GM18507 (cell line): ENCODE data around the gene NTSR1.
"Not testable (repeated sequence)": the region's sequence is repeated elsewhere in the genome, so short reads cannot be mapped to it uniquely, and the experiment has no call there.

Experiments used
- DNase-seq: peaks from one replicate; pipeline ENCODE4 v3.0.0; 2011; ENCODE audit warnings: low read depth; ENCODE audit not compliant: insufficient read length; ENCODE audit errors: extremely low spot score
- FAIRE-seq: peaks from 2 replicates; lab custom pipeline; 2011; peaks lifted over from hg19 to GRCh38; lab: Jason Lieb, UNC

NTSR1 gene

GRCh38 chr20:62670998-62671397, 37.6 kb upstream of the NTSR1 start:
- DNase-seq (no peak), FAIRE-seq (no peak)

DNA sequence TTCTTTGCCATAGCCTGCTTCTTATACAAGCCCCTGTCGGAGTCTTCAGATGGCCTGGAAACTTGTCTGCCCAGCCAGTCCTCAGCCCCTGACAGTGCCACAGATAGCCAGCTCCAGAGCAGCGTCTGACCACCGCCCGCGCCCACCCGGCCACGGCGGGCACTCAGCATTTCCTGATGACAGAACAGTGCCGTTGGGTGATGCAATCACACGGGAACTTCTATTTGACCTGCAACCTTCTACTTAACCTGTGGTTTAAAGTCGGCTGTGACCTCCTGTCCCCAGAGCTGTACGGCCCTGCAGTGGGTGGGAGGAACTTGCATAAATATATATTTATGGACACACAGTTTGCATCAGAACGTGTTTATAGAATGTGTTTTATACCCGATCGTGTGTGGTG, 36.9 kb upstream of the NTSR1 start:
- FAIRE-seq: no peak
- DNase-seq: no peak

- FAIRE-seq (no peak), DNase-seq (no peak)
These were observed 34.3 kb upstream of the NTSR1 start for GRCh38 chr20:62674370-62674769.

- no peak for DNase-seq
- FAIRE-seq: no peak
These were observed 33.3 kb upstream of the NTSR1 start for GRCh38 chr20:62675156-62675876.

GRCh38 chr20:62675877-62676260, 32.8 kb upstream of the NTSR1 start:
- FAIRE-seq: no peak

DNA sequence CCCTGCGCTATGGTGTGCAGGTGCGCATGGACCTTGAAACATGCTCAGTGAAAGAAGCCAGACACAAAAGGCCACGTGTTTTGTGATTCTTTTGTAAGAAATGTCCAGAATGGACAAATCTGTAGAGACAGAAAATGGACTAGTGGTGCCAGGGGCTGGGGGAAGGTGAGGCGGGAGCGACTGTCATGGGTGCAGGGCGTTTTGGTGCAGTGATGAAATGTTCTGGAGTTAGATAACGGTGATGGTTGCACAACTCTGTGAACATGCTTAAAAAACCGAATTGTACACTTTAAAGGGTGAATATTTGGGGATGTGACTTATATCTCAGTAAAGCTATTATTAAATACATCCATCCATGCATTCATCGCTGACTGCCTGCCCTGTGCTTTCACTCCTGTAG, 31.7 kb upstream of the NTSR1 start:
- FAIRE-seq (no peak), DNase-seq (no peak)

More at GRCh38 chr20:62675877-62676260, 32.8 kb upstream of the NTSR1 start:
- no peak for DNase-seq

GRCh38 chr20:62677678-62678077, 31.0 kb upstream of the NTSR1 start:
- DNase-seq: no peak
- no peak for FAIRE-seq

- FAIRE-seq: no peak
- no peak for DNase-seq
These were observed 30.1 kb upstream of the NTSR1 start for GRCh38 chr20:62678553-62678952.

GRCh38 chr20:62679978-62680589, 28.6 kb upstream of the NTSR1 start:
- no peak for FAIRE-seq

GRCh38 chr20:62682912-62683517, 25.6 kb upstream of the NTSR1 start:
- no peak for FAIRE-seq
- DNase-seq: no peak

More at GRCh38 chr20:62679978-62680589, 28.6 kb upstream of the NTSR1 start:
- no peak for DNase-seq

- not testable (repeated sequence) for FAIRE-seq, DNase-seq
These were observed 24.8 kb upstream of the NTSR1 start for GRCh38 chr20:62683660-62684322.

- FAIRE-seq: no peak
- DNase-seq: no peak
These were observed 23.7 kb upstream of the NTSR1 start for GRCh38 chr20:62684981-62685380.

DNA sequence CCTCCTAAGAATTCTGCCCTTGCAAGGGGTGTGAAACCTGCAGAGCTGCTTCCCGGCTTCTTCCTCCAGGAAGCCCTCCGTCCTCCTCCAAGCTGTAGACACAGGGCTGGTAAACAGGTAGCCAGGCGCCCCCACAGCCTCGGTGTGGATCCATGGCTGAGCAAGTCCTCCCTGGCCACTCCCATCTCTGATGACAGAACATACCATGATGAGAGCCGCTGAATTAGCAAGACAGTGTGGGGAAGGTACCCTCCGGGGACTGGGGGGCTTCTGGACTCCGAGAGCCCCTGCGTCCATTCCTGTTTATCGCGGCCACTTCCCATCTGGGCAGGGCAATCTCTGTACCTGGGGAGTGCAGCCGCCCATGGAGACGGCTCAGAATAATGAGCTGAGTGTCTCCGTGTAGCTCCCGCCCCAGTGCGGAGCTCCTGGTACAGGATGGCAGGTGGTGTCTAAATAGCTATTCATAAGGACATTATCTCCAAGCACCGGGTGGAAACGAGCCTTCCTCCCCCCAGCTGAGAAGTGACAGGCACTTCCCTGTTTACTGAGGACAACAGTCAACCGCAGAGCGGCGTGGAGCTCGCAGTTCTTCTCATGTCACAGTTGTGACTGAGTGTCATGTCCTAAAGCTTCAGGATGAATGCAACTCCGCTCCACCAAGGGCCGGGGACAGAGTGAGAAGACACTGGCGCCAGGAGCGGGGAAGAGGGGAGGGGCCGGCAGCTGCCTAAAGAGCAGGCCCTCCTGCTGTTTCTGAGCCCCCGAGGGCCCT, 22.7 kb upstream of the NTSR1 start:
- no peak for DNase-seq
- no peak for FAIRE-seq

GRCh38 chr20:62686869-62687830, 21.5 kb upstream of the NTSR1 start:
- no peak for FAIRE-seq
- DNase-seq: no peak

- DNase-seq (no peak), FAIRE-seq (no peak)
These were observed 20.6 kb upstream of the NTSR1 start for GRCh38 chr20:62688083-62688482.

DNA sequence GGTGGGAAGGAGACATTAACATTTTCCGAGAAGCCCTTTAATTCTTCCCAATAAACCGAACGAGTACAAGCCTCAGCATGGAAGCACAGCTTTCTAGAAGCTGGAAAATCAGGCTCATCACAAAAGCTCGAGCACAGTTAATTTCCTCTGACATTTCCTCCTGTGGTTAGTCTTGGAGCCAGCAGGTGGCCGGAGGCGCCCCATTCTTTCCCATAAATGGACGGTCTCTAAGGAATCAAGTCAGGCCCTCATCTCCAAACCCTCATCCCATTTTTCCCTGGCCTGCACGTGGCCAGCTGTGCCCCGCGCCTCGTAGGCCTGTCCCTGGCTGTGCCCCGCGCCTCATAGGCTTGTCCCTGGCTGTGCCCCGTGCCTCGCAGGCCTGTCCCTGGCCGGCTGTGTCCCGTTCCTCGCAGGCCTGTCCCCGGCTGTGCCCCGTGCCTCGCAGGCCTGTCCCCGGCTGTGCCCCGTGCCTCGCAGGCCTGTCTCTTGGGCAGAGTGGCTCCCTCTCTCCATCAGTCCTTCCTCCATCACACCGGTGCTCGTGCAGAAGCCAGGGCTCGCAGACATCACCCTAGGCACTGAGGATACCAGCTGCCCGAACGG, 19.7 kb upstream of the NTSR1 start:
- no peak for FAIRE-seq
- no peak for DNase-seq

DNA sequence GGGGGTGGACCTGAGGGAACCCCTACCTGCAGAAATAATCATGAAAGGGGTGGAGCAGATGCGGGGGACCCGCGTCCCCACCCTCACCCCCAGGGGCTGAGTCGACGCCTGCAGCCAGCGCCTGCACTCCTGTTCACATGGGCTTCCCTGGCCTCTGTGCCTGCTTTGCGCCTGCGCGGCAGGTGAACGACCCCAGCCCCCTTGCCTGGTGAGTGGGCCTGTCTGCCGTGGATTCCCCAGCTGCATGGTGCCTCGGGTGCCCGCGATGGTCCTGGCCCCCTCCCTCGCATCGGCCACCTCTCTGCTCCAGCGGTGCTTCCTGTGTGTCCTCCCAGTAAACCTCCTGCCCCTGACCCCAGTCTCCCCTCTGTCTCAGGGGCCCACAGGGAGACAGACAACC, 18.8 kb upstream of the NTSR1 start:
- FAIRE-seq (no peak), DNase-seq (no peak)

DNA sequence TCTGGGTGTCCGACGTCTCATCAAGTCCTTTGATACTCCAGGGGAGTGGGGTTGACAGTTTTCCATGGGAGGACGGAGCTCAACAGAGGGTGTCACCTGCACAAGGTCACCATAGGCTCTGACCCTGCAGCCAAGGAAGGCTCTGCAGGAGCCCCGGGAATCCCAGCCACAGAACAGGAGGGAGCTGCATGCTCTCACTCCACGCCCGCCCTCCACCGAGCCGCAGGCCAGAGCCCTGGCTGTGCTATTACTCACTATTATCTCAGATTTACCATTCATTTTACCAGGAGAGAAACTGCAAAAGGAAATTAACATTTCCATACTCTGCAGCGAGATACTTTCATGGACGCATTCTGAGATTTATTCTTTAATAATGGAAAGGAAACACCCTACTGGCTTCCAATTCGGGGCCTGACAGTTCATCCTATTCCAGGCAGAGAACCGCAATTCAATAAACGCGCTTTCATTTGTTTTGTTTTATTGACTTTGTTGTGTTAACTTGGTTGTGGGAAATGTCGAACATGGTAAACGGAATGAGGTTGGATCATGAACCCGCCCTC, 18.3 kb upstream of the NTSR1 start:
- no peak for DNase-seq
- FAIRE-seq: no peak
